IMR-90 (cell line): ENCODE measurements around the gene RAI1. TPM values are rescaled to one million over a fixed set of nuclear protein-coding genes. Genes with fewer than 3 reads are reported as not detected.
"Not testable (repeated sequence)": the region's sequence is repeated elsewhere in the genome, so short reads cannot be mapped to it uniquely, and the experiment has no call there.

Source experiments
- ATAC-seq: fragments of 200-7000 bp; cut with Tn5 transposase; 2 replicates; pipeline ENCODE4 v1.9.1; 2020; ENCODE audit warnings: low read depth, mild to moderate bottlenecking, moderate library complexity
- BruUV-seq: library from RNA; stranded (reverse); fragments of 400-500 nt; replicated peaks from 2 replicates; lab custom pipeline; 2021; lab: Mats Ljungman, UMichigan
- CTCF ChIA-PET: fragments of 300-600 bp; formaldehyde crosslinking; extraction: SDS; loops from one replicate; lab custom pipeline; 2021; ENCODE audit warnings: antibody characterized with exemption; lab: Yijun Ruan, JAX
- POLR2A ChIA-PET: fragments of 300-600 bp; sonication (Branson Sonifier 250); formaldehyde crosslinking; loops from one replicate; lab custom pipeline; 2022; ENCODE audit warnings: antibody characterized with exemption; ENCODE audit not compliant: unreplicated experiment; lab: Charles Lee
- DNase-seq: peaks from one replicate; pipeline ENCODE4 v3.0.0; 2013
- H2AFZ ChIP-seq: replicated peaks from 2 replicates; pipeline ENCODE3; 2013; ENCODE audit warnings: low read length, mild to moderate bottlenecking; ENCODE audit not compliant: poor library complexity
- H2AK5ac ChIP-seq: 2 replicates; pipeline ENCODE4 v1.6.1; 2013; ENCODE audit warnings: low read depth, low read length, inconsistent platforms
- H2AK9ac ChIP-seq: replicated peaks from 2 replicates; pipeline ENCODE3; 2013; ENCODE audit warnings: mild to moderate bottlenecking, low read depth, low read length, moderate library complexity; ENCODE audit not compliant: poor library complexity
- H2BK120ac ChIP-seq: 2 replicates; pipeline ENCODE4 v1.6.1; 2013; ENCODE audit warnings: low read depth, low read length, inconsistent platforms
- H2BK15ac ChIP-seq: 3 replicates; pipeline ENCODE4 v1.6.1; 2013; ENCODE audit warnings: low read depth, low read length, inconsistent platforms
- H2BK20ac ChIP-seq: 2 replicates; pipeline ENCODE4 v1.6.1; 2013; ENCODE audit warnings: low read depth, mild to moderate bottlenecking, inconsistent platforms, low read length, moderate library complexity
- H2BK5ac ChIP-seq: 2 replicates; pipeline ENCODE4 v1.6.1; 2013; ENCODE audit warnings: mild to moderate bottlenecking, low read depth, low read length, inconsistent platforms; ENCODE audit not compliant: poor library complexity, severe bottlenecking
- H3K14ac ChIP-seq: replicated peaks from 2 replicates; pipeline ENCODE4 v1.6.1; 2013; ENCODE audit warnings: low read depth, low read length, inconsistent platforms
- H3K18ac ChIP-seq: 2 replicates; pipeline ENCODE4 v1.6.1; 2013; ENCODE audit warnings: low read depth, low read length, control low read depth
- H3K23ac ChIP-seq: 2 replicates; pipeline ENCODE4 v1.6.1; 2013; ENCODE audit warnings: low read depth, low read length, inconsistent platforms
- H3K27ac ChIP-seq: 2 replicates; pipeline ENCODE4 v1.5.1; 2013; ENCODE audit warnings: mild to moderate bottlenecking, control low read depth, low read length; ENCODE audit not compliant: insufficient read depth
- H3K27me3 ChIP-seq: 2 replicates; pipeline ENCODE4 v1.6.1; 2013; ENCODE audit warnings: low read length; ENCODE audit not compliant: control insufficient read depth, insufficient read depth
- H3K36me3 ChIP-seq: 2 replicates; pipeline ENCODE4 v1.6.1; 2013; ENCODE audit warnings: low read length, mixed read lengths; ENCODE audit not compliant: control insufficient read depth, insufficient read depth
- H3K4ac ChIP-seq: 2 replicates; pipeline ENCODE4 v1.6.1; 2013; ENCODE audit warnings: low read depth, low read length, inconsistent platforms
- H3K4me1 ChIP-seq: 2 replicates; pipeline ENCODE4 v1.6.1; 2013; ENCODE audit warnings: low read length, mixed read lengths; ENCODE audit not compliant: control insufficient read depth, insufficient read depth
- H3K4me2 ChIP-seq: 2 replicates; pipeline ENCODE4 v1.6.1; 2013; ENCODE audit warnings: low read depth, mild to moderate bottlenecking, control low read depth, low read length, moderate library complexity
- H3K4me3 ChIP-seq: 2 replicates; pipeline ENCODE4 v1.5.1; 2013; ENCODE audit warnings: low read depth, mild to moderate bottlenecking, control low read depth, low read length, moderate library complexity; ENCODE audit not compliant: insufficient read depth
- H3K56ac ChIP-seq: 2 replicates; pipeline ENCODE4 v1.6.1; 2013; ENCODE audit warnings: low read length, inconsistent platforms; ENCODE audit not compliant: insufficient read depth; ENCODE audit errors: extremely low read depth
- H3K79me1 ChIP-seq, 2 experiments: 2 replicates each; pipeline ENCODE4 v1.6.1; 2013; ENCODE audit warnings: low read length in 2 of 2, inconsistent platforms in 1 of 2, low read depth in 1 of 2
- H3K9ac ChIP-seq: 2 replicates; pipeline ENCODE4 v1.6.1; 2013; ENCODE audit warnings: low read depth, low read length, control low read depth
- H3K9me1 ChIP-seq: 2 replicates; pipeline ENCODE4 v1.6.1; 2013; ENCODE audit warnings: low read length, inconsistent platforms; ENCODE audit not compliant: insufficient read depth
- H3K9me3 ChIP-seq: 2 replicates; pipeline ENCODE4 v1.6.1; 2013; ENCODE audit warnings: low read length; ENCODE audit not compliant: control insufficient read depth, insufficient read depth
- H4K20me1 ChIP-seq: 2 replicates; pipeline ENCODE4 v1.6.1; 2013; ENCODE audit warnings: low read length, inconsistent platforms; ENCODE audit not compliant: insufficient read depth
- H4K5ac ChIP-seq: 2 replicates; pipeline ENCODE4 v1.6.1; 2013; ENCODE audit warnings: mild to moderate bottlenecking, low read depth, low read length, control low read depth
- H4K8ac ChIP-seq, 2 experiments: 2 replicates each; pipeline ENCODE4 v1.6.1; 2013; ENCODE audit warnings: low read depth in 2 of 2, low read length in 2 of 2, control low read depth in 1 of 2, inconsistent platforms in 1 of 2
- H4K91ac ChIP-seq: 2 replicates; pipeline ENCODE4 v1.6.1; 2013; ENCODE audit warnings: low read depth, low read length, inconsistent platforms; ENCODE audit not compliant: insufficient read depth
- CHD1 ChIP-seq: IDR thresholded peaks from 2 replicates; pipeline ENCODE4 v1.6.1; 2012; ENCODE audit warnings: low read depth, low read length, improper control_type of control experiment
- ELK1 ChIP-seq: fragments of 150-350 bp; IDR thresholded peaks from 2 replicates; pipeline ENCODE4 v1.6.1; 2016; ENCODE audit warnings: low read depth, mild to moderate bottlenecking, low read length, moderate library complexity, borderline replicate concordance
- MAFK ChIP-seq: IDR thresholded peaks from 2 replicates; pipeline ENCODE4 v1.6.1; 2012; ENCODE audit warnings: low read depth, low read length, improper control_type of control experiment
- WGBS, 2 experiments: methylation state at CpG; one replicate each; pipeline versions ENCODE4 v1.1.5 to v1.1.7; 2013; ENCODE audit warnings: missing lambda C conversion rate in 2 of 2; ENCODE audit not compliant: insufficient read length in 1 of 2; ENCODE audit errors: extremely low coverage in 2 of 2; 5-methylcytosine and 5-hydroxymethylcytosine counted together
- dilution Hi-C: fragments of 300-500 bp; cut with HindIII; formaldehyde crosslinking; loops from one replicate; pipeline ENCODE4 v1.14.3; 2018; ENCODE audit warnings: low sequenced_read_pairs; ENCODE audit not compliant: unreplicated experiment
- in situ Hi-C: fragments of 300-500 bp; cut with MboI; formaldehyde crosslinking; loops from 3 replicates; pipeline ENCODE4 v1.14.3; 2019; ENCODE audit warnings: low sequenced_read_pairs, inconsistent platforms, mixed read lengths
- intact Hi-C: fragments of 100-400 bp; cut with micrococcal nuclease; formaldehyde crosslinking; loops from 2 replicates; pipeline ENCODE4 v1.10.0; 2022
- polyA plus RNA-seq, 3 experiments: library from polyadenylated mRNA; depleted of rRNA; stranded (reverse); fragments of >200 nt; gene quantifications; 2 replicates each; pipeline ENCODE4 v1.2.3, GENCODE V29; 2012; ENCODE audit warnings: low replicate concordance in 1 of 3
- total RNA-seq: library from RNA; depleted of rRNA; stranded (reverse); fragments of >200 nt; gene quantifications from 2 replicates; pipeline ENCODE4 v1.2.3, GENCODE V29; 2012

RAI1 gene
- total and polyA plus RNA-seq, 2 of the 4 experiments (the other 2 are of a cell fraction): 1.8 to 10.5 TPM

- TF ChIP-seq CHD1: no peak
- TF ChIP-seq ELK1: no peak
Observed at GRCh38 chr17:17681187-17681743, at the start of gene RAI1 (continued).

GRCh38 chr17:17632690-17633089 is 48.6 kb upstream of the RAI1 start:
- BruUV-seq, intact Hi-C loops, H2AK9ac ChIP-seq, H2BK20ac ChIP-seq, H2AK5ac ChIP-seq, H3K79me1 ChIP-seq, H4K20me1 ChIP-seq, H3K36me3 ChIP-seq, H3K9ac ChIP-seq, dilution Hi-C loops, H2BK120ac ChIP-seq, H2BK15ac ChIP-seq, H3K27ac ChIP-seq, H4K5ac ChIP-seq, H3K9me1 ChIP-seq, H3K4me1 ChIP-seq, H2BK5ac ChIP-seq, H4K8ac ChIP-seq, H2AFZ ChIP-seq, H3K4me2 ChIP-seq, ATAC-seq, DNase-seq, H3K18ac ChIP-seq, H3K56ac ChIP-seq, POLR2A ChIA-PET, H4K91ac ChIP-seq, H3K4ac ChIP-seq, H3K4me3 ChIP-seq, H3K9me3 ChIP-seq, H3K23ac ChIP-seq, H3K14ac ChIP-seq: not testable (repeated sequence)
- 100% methylated on average over 2 of the region's 5 CpGs; no CpG with 5 or more reads in 1 of the 2 experiments for WGBS, 2 experiments
- peak; percentile 76 for TF ChIP-seq MAFK
- CTCF ChIA-PET: interaction anchor here (1.3 kb wide), 2 partner anchors 9 to 19 kb away, joined by 3 to 6 read pairs; no protein-coding TSS in a partner anchor
- in situ Hi-C loops: loop anchor here (25.0 kb wide), 1 partner anchor 620 kb away; no protein-coding TSS in a partner anchor
- H3K27me3 ChIP-seq: peaks cover 20% of the 10 kb centered on the region
